ENCODE data around the gene RBBP8NL. TPM values are rescaled to one million over a fixed set of nuclear protein-coding genes. Genes with fewer than 3 reads are reported as not detected.

RBBP8NL gene
- polyA plus RNA-seq, 1 donor (not counting 4 experiments of a cell fraction or from before 2014, with no cell fraction given): 0.13 TPM

DNA sequence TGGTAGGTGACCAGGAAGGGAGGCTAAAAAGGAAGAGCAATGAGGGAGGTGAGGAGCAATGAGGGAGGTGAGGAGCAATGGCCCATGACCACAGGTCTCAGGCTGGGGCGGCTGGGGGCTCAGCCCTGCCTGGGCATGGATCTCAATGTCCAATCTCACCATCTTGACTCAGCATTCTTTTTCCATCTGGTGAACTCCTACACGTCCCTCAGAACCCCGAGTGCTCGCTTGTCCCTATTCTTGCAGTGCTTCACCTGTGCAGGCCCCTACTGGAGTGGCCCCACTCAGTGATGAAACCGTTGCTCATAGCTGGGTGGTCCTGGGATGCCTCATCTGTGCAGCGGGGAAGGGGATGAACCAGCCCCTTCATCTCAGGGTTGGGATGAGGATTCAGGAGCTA, 16.9 kb upstream of the RBBP8NL start:
- Histone ChIP-seq H3K4me2 (ENCODE audit: control insufficient read depth, extremely low read depth, insufficient read depth, low read depth, low read length) (no peak overlapping the region), H3K79me2 (ENCODE audit: control insufficient read depth, insufficient read depth, low read length) (no peaks in the 10 kb centered on the region), H3K27ac (ENCODE audit: control insufficient read depth, insufficient read depth, low read length) (no peak overlapping the region), H4K20me1 (ENCODE audit: control insufficient read depth, extremely low read depth, insufficient read depth, low read length) (no peaks in the 10 kb centered on the region), H3K27me3 (ENCODE audit: control insufficient read depth, extremely low read depth, insufficient read depth, low read length) (peaks cover 21% of the 10 kb centered on the region), H3K36me3 (ENCODE audit: control insufficient read depth in 2 of 2, extremely low read depth in 1 of 2, insufficient read depth in 2 of 2, low read length in 2 of 2) (no peaks in the 10 kb centered on the region), H2AFZ (ENCODE audit: control insufficient read depth, low read length) (no peak overlapping the region), H3K4me1 (ENCODE audit: control insufficient read depth, extremely low read depth, insufficient read depth, low read length) (no peaks in the 10 kb centered on the region), H3K4me3 (ENCODE audit: control insufficient read depth in 2 of 3, extremely low read depth in 1 of 3, insufficient read depth in 2 of 3, low read depth in 1 of 3, low read length in 3 of 3) (no peak overlapping the region), H3K9ac (ENCODE audit: control insufficient read depth, extremely low read depth, insufficient read depth, low read length) (no peak overlapping the region), H3K9me3 (ENCODE audit: control insufficient read depth, low read depth, low read length) (no peaks in the 10 kb centered on the region), H3K9me1 (ENCODE audit: control insufficient read depth, extremely low read depth, insufficient read depth, low read length) (no peaks in the 10 kb centered on the region)
- FAIRE-seq: no peak
- dilution Hi-C loops (cut with MboI; ENCODE audit: extremely low pct_ligation_motif_present, low sequenced_read_pairs): loop anchor here (25.0 kb wide), 1 partner anchor 93 kb away; no protein-coding TSS in a partner anchor
- no peak for TF ChIP-seq EZH2 (IDR thresholded peaks at IDR 0.05; ENCODE audit: low read length)
- TF ChIP-seq, protein P1, sequence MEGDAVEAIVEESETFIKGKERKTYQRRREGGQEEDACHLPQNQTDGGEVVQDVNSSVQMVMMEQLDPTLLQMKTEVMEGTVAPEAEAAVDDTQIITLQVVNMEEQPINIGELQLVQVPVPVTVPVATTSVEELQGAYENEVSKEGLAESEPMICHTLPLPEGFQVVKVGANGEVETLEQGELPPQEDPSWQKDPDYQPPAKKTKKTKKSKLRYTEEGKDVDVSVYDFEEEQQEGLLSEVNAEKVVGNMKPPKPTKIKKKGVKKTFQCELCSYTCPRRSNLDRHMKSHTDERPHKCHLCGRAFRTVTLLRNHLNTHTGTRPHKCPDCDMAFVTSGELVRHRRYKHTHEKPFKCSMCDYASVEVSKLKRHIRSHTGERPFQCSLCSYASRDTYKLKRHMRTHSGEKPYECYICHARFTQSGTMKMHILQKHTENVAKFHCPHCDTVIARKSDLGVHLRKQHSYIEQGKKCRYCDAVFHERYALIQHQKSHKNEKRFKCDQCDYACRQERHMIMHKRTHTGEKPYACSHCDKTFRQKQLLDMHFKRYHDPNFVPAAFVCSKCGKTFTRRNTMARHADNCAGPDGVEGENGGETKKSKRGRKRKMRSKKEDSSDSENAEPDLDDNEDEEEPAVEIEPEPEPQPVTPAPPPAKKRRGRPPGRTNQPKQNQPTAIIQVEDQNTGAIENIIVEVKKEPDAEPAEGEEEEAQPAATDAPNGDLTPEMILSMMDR (optimal IDR thresholded peaks at IDR 0.05 in 1 of 3, IDR thresholded peaks at IDR 0.05 in 1 of 3, conservative IDR thresholded peaks at IDR 0.05 in 1 of 3; ENCODE audit: extremely low read depth in 1 of 3, insufficient read depth in 2 of 3, low read length in 3 of 3): no peak
- no peak for DNase-seq (ENCODE audit: low read depth, low spot score)

DNA sequence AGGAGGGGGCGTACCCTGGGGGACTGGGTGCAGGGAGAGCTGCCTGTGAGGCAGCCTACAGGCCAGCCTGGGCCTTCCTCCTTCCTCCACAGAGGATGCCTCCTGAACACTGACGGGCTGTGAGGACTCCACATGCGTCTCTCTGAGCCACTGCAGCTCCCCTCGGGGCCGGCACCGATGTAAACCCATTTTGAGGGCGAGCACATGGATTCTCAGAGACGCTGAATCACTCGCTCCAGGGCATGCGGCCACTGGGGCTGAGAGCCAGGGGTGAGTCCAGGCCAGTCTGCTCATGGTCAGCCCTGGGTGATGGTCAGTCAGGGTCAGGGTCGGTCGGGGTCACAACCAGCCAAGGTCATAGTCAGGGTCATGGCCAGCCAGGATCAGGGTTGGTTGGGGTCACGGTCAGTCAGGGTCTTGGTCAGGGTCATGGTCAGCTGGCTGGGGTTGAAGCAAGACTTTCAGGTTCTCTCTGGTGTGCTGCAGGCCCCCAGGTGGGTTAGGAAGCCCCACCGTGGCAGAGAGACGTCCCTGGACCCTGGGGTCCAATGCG, 14.7 kb upstream of the RBBP8NL start:
- no peaks in the 10 kb centered on the region for H3K9me1 ChIP-seq (ENCODE audit: control insufficient read depth, extremely low read depth, insufficient read depth, low read length)
- peaks cover 40% of the 10 kb centered on the region for H3K27me3 ChIP-seq (ENCODE audit: control insufficient read depth, extremely low read depth, insufficient read depth, low read length)
- H3K4me2 ChIP-seq (ENCODE audit: control insufficient read depth, extremely low read depth, insufficient read depth, low read depth, low read length): no peak overlapping the region
- no peak for DNase-seq (ENCODE audit: low read depth, low spot score)
- H2AFZ ChIP-seq (ENCODE audit: control insufficient read depth, low read length): no peak overlapping the region
- no peak for TF ChIP-seq EZH2 (IDR thresholded peaks at IDR 0.05; ENCODE audit: low read length)
- TF ChIP-seq, protein P1 (optimal IDR thresholded peaks at IDR 0.05 in 1 of 3, IDR thresholded peaks at IDR 0.05 in 1 of 3, conservative IDR thresholded peaks at IDR 0.05 in 1 of 3; ENCODE audit: extremely low read depth in 1 of 3, insufficient read depth in 2 of 3, low read length in 3 of 3): no peak
- no peaks in the 10 kb centered on the region for H3K36me3 ChIP-seq (ENCODE audit: control insufficient read depth in 2 of 2, extremely low read depth in 1 of 2, insufficient read depth in 2 of 2, low read length in 2 of 2)
- H3K9ac ChIP-seq (ENCODE audit: control insufficient read depth, extremely low read depth, insufficient read depth, low read length): no peak overlapping the region
- H3K9me3 ChIP-seq (ENCODE audit: control insufficient read depth, low read depth, low read length): no peaks in the 10 kb centered on the region
- dilution Hi-C loops (cut with MboI; ENCODE audit: extremely low pct_ligation_motif_present, low sequenced_read_pairs): loop anchor here (25.0 kb wide), 1 partner anchor 95 kb away; no protein-coding TSS in a partner anchor
- H3K4me1 ChIP-seq (ENCODE audit: control insufficient read depth, extremely low read depth, insufficient read depth, low read length): no peaks in the 10 kb centered on the region
- H3K4me3 ChIP-seq (ENCODE audit: control insufficient read depth in 2 of 3, extremely low read depth in 1 of 3, insufficient read depth in 2 of 3, low read depth in 1 of 3, low read length in 3 of 3): no peak overlapping the region
- no peak overlapping the region for H3K27ac ChIP-seq (ENCODE audit: control insufficient read depth, insufficient read depth, low read length)
- no peaks in the 10 kb centered on the region for H3K79me2 ChIP-seq (ENCODE audit: control insufficient read depth, insufficient read depth, low read length)
- no peaks in the 10 kb centered on the region for H4K20me1 ChIP-seq (ENCODE audit: control insufficient read depth, extremely low read depth, insufficient read depth, low read length)
- FAIRE-seq: no peak
